ENCODE results near the gene C3.

- TF ChIP-seq, protein P1, sequence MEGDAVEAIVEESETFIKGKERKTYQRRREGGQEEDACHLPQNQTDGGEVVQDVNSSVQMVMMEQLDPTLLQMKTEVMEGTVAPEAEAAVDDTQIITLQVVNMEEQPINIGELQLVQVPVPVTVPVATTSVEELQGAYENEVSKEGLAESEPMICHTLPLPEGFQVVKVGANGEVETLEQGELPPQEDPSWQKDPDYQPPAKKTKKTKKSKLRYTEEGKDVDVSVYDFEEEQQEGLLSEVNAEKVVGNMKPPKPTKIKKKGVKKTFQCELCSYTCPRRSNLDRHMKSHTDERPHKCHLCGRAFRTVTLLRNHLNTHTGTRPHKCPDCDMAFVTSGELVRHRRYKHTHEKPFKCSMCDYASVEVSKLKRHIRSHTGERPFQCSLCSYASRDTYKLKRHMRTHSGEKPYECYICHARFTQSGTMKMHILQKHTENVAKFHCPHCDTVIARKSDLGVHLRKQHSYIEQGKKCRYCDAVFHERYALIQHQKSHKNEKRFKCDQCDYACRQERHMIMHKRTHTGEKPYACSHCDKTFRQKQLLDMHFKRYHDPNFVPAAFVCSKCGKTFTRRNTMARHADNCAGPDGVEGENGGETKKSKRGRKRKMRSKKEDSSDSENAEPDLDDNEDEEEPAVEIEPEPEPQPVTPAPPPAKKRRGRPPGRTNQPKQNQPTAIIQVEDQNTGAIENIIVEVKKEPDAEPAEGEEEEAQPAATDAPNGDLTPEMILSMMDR (optimal IDR thresholded peaks at IDR 0.05 in 1 of 3, IDR thresholded peaks at IDR 0.05 in 1 of 3, conservative IDR thresholded peaks at IDR 0.05 in 1 of 3; ENCODE audit: extremely low read depth in 1 of 3, insufficient read depth in 2 of 3, low read length in 3 of 3): no peak
- no peak for TF ChIP-seq EZH2 (IDR thresholded peaks at IDR 0.05; ENCODE audit: low read length)
Measured at GRCh38 chr19:6734096-6734696, 13.7 kb upstream of the C3 start.

All from keratinocyte (primary cell).